Upper lobe of right lung (tissue), 1 donor: ENCODE measurements around the gene RALGPS2. TPM values are rescaled to one million over a fixed set of nuclear protein-coding genes. Genes with fewer than 3 reads are reported as not detected.

Source experiments
- ATAC-seq: fragments of 200-7000 bp; cut with Tn5 transposase; one replicate; pipeline ENCODE4 v1.9.1; 2020; ENCODE audit warnings: mild to moderate bottlenecking, moderate library complexity
- DNase-seq: peaks from one replicate; pipeline ENCODE4 v3.0.0-alpha.2; 2020
- H3K27ac ChIP-seq: fragments of 200-600 bp; one replicate; pipeline ENCODE4 v1.8.0; 2022
- H3K27me3 ChIP-seq: fragments of 200-600 bp; one replicate; pipeline ENCODE4 v1.8.0; 2022; ENCODE audit warnings: mild to moderate bottlenecking
- H3K36me3 ChIP-seq: fragments of 200-600 bp; one replicate; pipeline ENCODE4 v1.8.0; 2022
- H3K4me1 ChIP-seq: fragments of 200-600 bp; one replicate; pipeline ENCODE4 v1.8.0; 2022
- H3K4me3 ChIP-seq: fragments of 200-600 bp; one replicate; pipeline ENCODE4 v1.8.0; 2022; ENCODE audit warnings: mild to moderate bottlenecking
- H3K9me3 ChIP-seq: fragments of 200-600 bp; one replicate; pipeline ENCODE4 v1.8.0; 2022
- CTCF ChIP-seq: fragments of 200-600 bp; IDR thresholded peaks from one replicate; pipeline ENCODE4 v1.8.0; 2022; ENCODE audit warnings: antibody characterized with exemption
- intact Hi-C: fragments of 100-400 bp; cut with DNase I; formaldehyde crosslinking; loops from one replicate; pipeline ENCODE4 v1.11.0; 2022
- total RNA-seq: library from RNA; stranded (reverse); fragmentation: NEBNext Ultra II Directional; extraction: Animal tissue kit (Norgen Biotek cat#: 25700); gene quantifications from one replicate; pipeline ENCODE4 v1.2.1, GENCODE V29; 2021
- donor health status: DM: no; HTN: yes; CAD: no; lungs with severe emphysema.

RALGPS2 gene
- total RNA-seq, 1 donor from 2014 or later = 5.3 TPM

DNA sequence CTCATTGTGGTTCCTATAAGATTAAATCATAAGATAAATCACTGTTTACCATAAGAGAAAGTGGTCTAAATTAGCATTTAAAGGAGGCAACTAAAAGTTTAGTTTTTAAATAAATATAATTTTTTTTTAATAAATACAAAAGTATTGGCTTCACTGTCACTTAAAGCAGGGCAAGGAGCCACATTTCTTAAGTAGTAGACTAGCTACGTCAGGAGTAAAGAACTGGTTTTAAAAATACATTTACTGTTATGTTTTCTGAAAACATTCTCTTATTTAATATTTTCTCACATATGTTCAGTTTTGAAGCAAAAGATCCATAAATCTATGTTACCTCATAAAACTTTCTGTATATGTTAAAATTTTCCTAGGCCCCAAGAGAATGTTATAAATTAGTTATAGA lies 143.7 kb downstream of the RALGPS2 start:
- H3K36me3 ChIP-seq = no peaks in the 10 kb centered on the region
- no peaks in the 10 kb centered on the region for H3K27me3 ChIP-seq
- no peak for ATAC-seq
- intact Hi-C loops = no loop called here
- peaks cover 7% of the 10 kb centered on the region for H3K4me1 ChIP-seq
- peak overlapping the region; percentile 51 for H3K27ac ChIP-seq
- no peaks in the 10 kb centered on the region for H3K9me3 ChIP-seq
- TF ChIP-seq CTCF = no peak
- H3K4me3 ChIP-seq = peak overlapping the region; percentile 31
- no peak for DNase-seq

DNA sequence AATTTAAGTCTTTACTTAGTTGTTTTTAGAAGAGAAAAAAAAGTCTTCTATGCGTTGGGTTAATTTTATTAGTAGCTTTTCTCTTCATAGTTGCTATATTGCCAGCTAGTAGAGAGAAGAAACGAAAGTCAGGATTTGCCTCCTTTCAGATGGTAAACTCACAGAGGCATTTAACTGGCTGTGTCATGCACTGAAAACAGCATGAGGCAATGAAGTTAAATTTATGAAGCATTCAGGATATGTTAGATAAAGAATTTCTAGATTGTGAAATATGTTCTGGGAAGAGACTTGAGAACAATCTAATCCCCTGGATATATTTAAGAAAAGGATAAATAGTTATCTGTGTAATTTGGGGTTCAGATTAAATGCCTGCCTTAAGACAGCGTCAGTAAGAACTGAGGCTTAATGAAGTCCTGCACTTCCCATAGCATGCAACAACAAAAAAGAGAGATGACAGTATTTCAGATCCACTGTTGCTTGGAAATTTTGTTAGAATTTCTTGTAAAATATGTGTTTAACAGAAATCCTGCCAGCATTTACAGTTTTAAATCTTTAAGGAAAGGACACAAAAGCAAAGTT lies 144.2 kb downstream of the RALGPS2 start:
- peak overlapping the region; percentile 51 for H3K27ac ChIP-seq
- DNase-seq (no peak), ATAC-seq (no peak)
- no peaks in the 10 kb centered on the region for H3K36me3 ChIP-seq
- intact Hi-C loops = no loop called here
- H3K4me1 ChIP-seq = peaks cover 7% of the 10 kb centered on the region
- H3K9me3 ChIP-seq = no peaks in the 10 kb centered on the region
- H3K4me3 ChIP-seq = peak overlapping the region; percentile 31
- H3K27me3 ChIP-seq = no peaks in the 10 kb centered on the region
- TF ChIP-seq CTCF = no peak

DNA sequence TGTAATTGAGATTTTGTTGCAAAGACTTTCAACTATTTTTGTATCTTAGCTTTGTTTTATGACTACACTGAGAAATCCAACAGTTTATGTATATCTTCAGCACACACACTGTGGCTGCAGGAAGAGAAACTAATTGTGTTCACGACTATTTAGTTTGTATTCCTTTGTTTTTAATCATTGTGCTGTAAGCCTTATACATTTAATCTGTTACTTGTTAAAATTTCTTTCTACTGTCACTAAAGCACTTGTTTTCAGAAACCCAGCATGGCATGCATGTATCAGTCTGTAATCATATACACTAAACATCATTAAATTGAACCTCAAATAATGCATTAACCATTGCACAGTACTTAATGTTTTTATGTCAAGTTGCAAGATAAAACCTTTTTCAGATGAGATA lies 145.2 kb downstream of the RALGPS2 start:
- ATAC-seq = no peak
- TF ChIP-seq CTCF = no peak
- Histone ChIP-seq H3K27me3 (no peaks in the 10 kb centered on the region), H3K4me3 (peak overlapping the region; percentile 31), H3K4me1 (peaks cover 7% of the 10 kb centered on the region), H3K27ac (no peak overlapping the region), H3K9me3 (no peaks in the 10 kb centered on the region), H3K36me3 (no peaks in the 10 kb centered on the region)
- DNase-seq = no peak
- intact Hi-C loops = no loop called here

DNA sequence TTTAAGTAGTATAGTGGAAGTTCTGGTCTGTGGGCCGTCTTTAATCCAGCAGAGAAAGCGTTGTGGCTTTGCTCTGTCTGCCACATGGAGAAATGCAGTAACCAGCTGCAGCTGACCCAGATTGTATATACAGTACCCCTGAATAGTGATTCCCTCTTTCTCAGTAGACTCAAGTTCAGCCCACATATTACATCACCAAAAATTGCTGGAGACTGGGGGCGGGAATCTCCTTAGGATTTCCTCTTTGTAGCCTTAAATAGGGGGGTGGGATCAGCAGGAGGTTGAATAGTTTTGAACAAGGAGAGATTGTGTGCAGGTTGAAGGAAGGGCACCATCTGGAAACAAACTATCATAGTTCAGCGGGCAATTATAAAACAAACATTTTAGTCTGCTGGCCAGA lies 145.9 kb downstream of the RALGPS2 start, which contains the start of gene ANGPTL1:
ANGPTL1 (minus strand) TSS at position 134 of the 400 bp plus-strand sequence. CDS start 5,301 bp downstream, outside the sequence.
- ATAC-seq (peak; percentile 19), DNase-seq (no peak)
- H3K27ac ChIP-seq = peak within 1 kb of the TSS; percentile 7
- H3K36me3 ChIP-seq = no peaks in the 10 kb centered on the region
- H3K9me3 ChIP-seq = no peaks in the 10 kb centered on the region
- TF ChIP-seq CTCF = no peak
- peaks cover 7% of the 10 kb centered on the region for H3K4me1 ChIP-seq
- intact Hi-C loops = no loop called here
- H3K4me3 ChIP-seq = peak within 1 kb of the TSS; percentile 31
- H3K27me3 ChIP-seq = no peaks in the 10 kb centered on the region

DNA sequence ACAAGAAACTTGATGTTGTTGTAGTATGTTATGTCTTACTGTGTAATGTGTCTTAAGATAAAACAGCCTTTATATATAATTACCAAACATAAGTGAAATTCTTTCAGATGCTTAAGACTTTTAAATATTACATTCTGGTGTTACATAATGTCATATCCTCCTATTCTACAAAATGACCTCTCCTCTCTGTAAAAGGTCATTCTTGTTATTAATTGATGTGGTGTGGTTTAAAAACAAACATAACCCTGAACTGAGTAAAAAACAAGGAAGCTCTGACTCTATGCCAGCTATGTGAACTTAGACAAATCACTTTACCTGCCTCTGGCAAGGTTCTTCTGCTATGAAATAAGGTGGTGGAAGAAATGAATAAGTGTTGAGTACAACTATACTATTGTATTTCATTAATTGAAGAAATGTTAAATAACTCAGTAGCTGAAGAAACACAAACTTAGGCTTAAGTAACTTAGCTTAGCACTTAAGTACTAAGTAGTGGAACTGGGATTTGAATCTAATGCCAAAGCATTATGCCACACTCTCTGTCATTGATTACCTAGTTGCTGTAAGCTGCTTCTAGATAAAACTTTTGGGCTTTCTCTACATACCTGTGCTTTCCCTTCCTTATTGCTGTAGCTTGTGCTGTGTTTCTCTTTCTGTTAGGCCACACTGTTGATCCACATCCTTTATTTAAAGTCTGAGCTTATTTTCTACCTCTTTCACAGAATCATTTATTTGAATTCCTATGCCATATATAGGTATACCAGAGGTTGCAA lies 146.7 kb downstream of the RALGPS2 start:
- no peaks in the 10 kb centered on the region for H3K27me3 ChIP-seq
- H3K9me3 ChIP-seq = no peaks in the 10 kb centered on the region
- no peaks in the 10 kb centered on the region for H3K36me3 ChIP-seq
- H3K4me1 ChIP-seq = peaks cover 7% of the 10 kb centered on the region
- DNase-seq = no peak
- intact Hi-C loops = no loop called here
- peak overlapping the region; percentile 7 for H3K27ac ChIP-seq
- TF ChIP-seq CTCF = no peak
- no peak overlapping the region for H3K4me3 ChIP-seq
- ATAC-seq = no peak
